Keratinocyte (primary cell): ENCODE data around the gene SLC39A5.

Experiments used
- EZH2 ChIP-seq: IDR thresholded peaks from one replicate; pipeline ENCODE4 v1.6.1; 2012; ENCODE audit warnings: inconsistent platforms, mild to moderate bottlenecking, low read length, moderate library complexity
- TF ChIP-seq, protein P1 (sequence below), 3 experiments: IDR thresholded peaks in 1 of 3; conservative IDR thresholded peaks in 1 of 3; optimal IDR thresholded peaks in 1 of 3; 2 replicates in 2 of 3; 3 replicates in 1 of 3; pipeline versions ENCODE3 to v1.5.1; 2011; ENCODE audit warnings: low read length in 3 of 3, mild to moderate bottlenecking in 3 of 3, moderate library complexity in 2 of 3, control low read depth in 1 of 3, inconsistent platforms in 1 of 3; ENCODE audit not compliant: insufficient read depth in 2 of 3; ENCODE audit errors: extremely low read depth in 1 of 3

DNA sequence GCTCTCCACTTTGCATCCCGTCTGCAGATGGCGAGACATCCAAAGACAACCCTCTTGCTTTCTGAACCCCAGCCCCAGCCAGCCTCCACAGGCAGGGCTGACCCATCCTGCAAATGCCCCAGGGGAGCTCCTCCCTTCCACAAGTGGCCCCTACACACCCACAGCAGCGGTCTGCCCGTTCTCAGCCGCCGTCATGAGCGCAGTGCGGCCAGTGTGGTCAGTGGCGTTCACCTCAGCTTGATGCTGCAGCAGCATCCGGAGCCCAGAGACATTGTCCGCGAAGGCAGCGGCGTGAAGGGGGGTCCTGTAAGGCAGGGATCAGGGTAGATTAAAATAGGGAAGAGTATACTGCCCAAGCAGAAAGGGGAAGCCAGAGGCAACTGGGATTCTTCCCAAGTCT is 14.6 kb downstream of the SLC39A5 start:
- no peak for TF ChIP-seq EZH2
- TF ChIP-seq, protein P1, sequence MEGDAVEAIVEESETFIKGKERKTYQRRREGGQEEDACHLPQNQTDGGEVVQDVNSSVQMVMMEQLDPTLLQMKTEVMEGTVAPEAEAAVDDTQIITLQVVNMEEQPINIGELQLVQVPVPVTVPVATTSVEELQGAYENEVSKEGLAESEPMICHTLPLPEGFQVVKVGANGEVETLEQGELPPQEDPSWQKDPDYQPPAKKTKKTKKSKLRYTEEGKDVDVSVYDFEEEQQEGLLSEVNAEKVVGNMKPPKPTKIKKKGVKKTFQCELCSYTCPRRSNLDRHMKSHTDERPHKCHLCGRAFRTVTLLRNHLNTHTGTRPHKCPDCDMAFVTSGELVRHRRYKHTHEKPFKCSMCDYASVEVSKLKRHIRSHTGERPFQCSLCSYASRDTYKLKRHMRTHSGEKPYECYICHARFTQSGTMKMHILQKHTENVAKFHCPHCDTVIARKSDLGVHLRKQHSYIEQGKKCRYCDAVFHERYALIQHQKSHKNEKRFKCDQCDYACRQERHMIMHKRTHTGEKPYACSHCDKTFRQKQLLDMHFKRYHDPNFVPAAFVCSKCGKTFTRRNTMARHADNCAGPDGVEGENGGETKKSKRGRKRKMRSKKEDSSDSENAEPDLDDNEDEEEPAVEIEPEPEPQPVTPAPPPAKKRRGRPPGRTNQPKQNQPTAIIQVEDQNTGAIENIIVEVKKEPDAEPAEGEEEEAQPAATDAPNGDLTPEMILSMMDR (optimal IDR thresholded peaks at IDR 0.05 in 1 of 3, IDR thresholded peaks at IDR 0.05 in 1 of 3, conservative IDR thresholded peaks at IDR 0.05 in 1 of 3; ENCODE audit: extremely low read depth in 1 of 3, insufficient read depth in 2 of 3, low read length in 3 of 3) = no peak
